ENCODE data around the gene CACNA1C.

CACNA1C gene

DNA sequence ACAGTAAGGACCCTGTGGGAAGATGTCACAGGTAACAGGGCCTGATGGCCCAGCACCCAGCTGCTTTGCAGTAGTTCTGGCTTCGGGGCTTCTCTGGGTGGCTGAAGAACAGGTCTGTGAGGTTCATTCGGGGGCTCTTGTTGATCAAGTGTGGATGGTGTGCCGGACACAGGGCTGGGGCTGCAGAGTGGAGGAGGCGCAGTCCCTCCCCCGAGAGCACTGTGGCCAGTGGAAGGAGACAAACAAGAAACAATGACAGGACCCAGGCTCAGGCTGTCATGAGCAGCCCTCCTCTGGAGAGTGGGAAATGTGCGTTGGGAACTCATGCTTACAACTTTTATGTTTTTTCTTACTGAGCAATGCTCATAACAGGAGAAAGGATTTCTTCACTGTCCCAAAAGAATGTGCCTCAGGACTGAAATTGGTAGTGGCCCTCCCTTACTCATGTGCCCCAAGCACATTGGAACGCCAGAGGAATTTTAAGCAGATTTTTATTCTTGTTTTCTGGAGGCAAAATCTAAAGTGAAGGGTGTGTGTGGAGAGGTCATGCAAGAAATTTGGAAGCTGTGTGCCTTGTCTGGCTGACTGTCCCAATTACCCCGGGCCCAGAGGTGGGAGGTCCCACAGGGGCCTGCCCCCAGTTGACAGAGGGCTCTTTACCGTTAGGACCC is 233.8 kb downstream of the CACNA1C start:
- DNase-seq = no peak

DNA sequence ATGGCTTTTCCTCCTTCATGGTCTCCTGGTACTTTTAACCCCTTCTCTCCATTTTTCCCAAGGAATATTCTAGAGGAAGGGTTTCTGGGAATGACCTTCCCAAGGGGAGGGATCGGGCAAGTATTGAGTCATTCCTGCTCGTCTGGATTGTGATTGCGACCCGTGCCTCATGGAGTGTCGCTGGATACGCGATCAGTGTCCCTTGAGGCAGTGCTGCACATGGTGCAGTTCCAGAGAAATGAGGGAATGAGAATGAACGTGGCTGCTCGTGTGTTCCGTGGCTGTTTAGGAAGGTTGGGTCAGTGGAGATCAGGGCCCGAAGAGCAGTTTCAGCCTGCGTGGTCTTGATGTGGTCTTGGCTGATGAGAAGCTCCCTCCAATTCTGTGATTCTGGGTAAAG is 234.4 kb downstream of the CACNA1C start:
- no peak for DNase-seq

- no peak for DNase-seq
Observed at GRCh38 chr12:2287589-2287988, 234.8 kb downstream of the CACNA1C start.

GRCh38 chr12:2288001-2288400 is 235.2 kb downstream of the CACNA1C start:
- peak; percentile 66 for DNase-seq

GRCh38 chr12:2288471-2288870 is 235.7 kb downstream of the CACNA1C start:
- DNase-seq = no peak

- no peak for DNase-seq
Observed at GRCh38 chr12:2288875-2289274, 236.1 kb downstream of the CACNA1C start.

- no peak for DNase-seq
Observed at GRCh38 chr12:2289525-2289924, 236.7 kb downstream of the CACNA1C start.

GRCh38 chr12:2290091-2290490 is 237.3 kb downstream of the CACNA1C start:
- DNase-seq = no peak

DNA sequence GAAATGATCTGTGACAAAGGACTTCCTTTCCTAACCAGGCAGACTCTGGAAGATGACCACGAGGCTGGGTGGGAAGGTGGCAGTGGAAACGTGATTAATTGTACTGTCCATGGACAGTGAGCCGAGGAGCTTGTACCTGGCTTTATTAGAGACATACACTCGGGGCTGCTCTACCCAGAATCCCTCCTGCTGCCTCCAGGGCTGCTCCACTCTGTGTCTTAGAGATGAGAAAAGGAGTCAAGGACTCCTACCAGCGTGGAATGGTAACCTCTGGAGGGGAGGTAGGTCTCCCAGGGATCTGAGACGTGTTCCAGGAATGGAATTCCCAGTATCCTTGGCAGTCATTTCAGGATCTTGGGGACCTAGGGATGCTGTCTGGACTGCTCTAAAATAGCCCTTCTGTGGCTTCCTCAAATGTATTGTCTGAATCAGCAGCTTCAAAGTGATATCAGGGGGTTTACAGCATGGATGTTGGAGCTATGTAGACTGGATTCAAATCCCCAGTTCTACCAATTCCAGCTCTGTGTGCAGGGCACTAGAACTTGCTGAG is 237.8 kb downstream of the CACNA1C start:
- DNase-seq = no peak

DNA sequence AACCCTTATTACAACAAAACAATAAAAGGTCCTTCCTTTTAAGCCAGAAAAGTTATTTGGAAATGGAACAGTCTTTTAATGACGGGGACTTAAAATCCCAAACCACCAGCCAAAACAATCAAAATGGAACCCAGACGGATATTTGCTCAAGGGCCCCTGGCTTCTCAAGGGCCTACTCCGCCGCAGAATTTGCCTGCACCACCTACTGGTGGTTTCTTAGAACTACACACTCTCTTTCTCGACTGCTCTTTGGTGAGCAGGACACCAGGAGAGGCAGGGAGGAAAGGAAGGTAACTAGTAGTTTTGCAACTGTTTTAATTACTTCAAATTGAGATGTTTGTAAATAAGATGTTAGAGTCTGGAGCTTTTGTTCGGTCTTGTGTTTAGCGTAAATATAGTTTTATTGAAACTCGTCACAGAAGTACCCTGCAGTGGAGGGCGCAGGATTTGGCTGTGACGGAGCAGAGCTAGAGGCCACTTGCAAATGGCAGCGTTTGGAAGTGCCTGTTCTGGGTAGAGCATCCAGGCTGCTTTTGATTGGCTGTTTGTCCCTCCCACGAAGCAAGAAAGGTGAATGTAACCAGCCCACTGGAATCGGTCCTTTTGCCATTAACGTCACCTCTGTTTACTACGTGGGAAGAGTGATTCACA is 238.5 kb downstream of the CACNA1C start:
- peak; percentile 42 for DNase-seq

DNA sequence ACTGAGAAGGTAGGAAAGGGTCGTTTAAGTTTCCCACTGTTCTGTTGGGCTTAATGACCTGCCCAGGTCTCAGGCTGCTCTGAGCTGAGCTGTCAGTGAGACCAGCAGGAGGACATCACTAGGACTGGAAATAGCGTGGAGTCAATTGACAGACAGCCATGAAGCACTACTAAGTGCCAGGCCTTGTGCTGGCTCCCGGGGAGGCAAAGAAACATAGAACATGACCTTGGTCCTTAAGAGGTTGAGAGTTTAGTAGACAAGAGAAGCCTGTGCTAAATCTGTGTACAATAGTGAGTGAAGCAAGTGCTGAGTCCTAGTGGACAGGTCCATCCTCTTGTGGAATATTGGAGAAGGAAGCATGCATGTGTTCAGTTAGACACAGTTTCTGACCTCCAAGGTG is 239.2 kb downstream of the CACNA1C start:
- no peak for DNase-seq

GRCh38 chr12:2292560-2292959 is 239.8 kb downstream of the CACNA1C start:
- no peak for DNase-seq

- DNase-seq = no peak
Observed at GRCh38 chr12:2294651-2295475, 242.1 kb downstream of the CACNA1C start.

- DNase-seq = no peak
Observed at GRCh38 chr12:2295941-2296461, 243.2 kb downstream of the CACNA1C start.

GRCh38 chr12:2297004-2297403 is 244.2 kb downstream of the CACNA1C start:
- DNase-seq = no peak

GRCh38 chr12:2297658-2298057 is 244.9 kb downstream of the CACNA1C start:
- no peak for DNase-seq

GRCh38 chr12:2298556-2299200 is 245.9 kb downstream of the CACNA1C start:
- no peak for DNase-seq

- DNase-seq = no peak
Observed at GRCh38 chr12:2299206-2299605, 246.4 kb downstream of the CACNA1C start.

DNA sequence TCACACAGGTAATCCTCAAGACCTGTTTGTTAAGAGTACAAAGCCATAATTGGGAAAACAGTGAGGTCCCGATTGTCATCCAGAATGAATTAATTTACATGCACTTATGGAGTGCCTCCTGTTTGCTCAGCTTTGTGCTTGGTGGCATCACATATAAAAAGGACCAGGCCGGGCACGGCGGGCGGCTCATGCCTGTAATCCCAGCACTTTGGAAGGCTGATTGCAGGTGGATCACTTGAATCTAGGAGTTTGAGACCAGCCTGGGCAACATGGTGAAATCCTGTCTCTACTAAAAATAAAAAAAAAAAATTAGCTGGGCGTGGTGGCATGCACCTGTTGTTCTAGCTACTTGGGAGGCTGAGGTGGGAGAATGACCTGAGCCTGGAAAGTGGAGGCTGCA is 247.4 kb downstream of the CACNA1C start:
- DNase-seq = no peak

DNA sequence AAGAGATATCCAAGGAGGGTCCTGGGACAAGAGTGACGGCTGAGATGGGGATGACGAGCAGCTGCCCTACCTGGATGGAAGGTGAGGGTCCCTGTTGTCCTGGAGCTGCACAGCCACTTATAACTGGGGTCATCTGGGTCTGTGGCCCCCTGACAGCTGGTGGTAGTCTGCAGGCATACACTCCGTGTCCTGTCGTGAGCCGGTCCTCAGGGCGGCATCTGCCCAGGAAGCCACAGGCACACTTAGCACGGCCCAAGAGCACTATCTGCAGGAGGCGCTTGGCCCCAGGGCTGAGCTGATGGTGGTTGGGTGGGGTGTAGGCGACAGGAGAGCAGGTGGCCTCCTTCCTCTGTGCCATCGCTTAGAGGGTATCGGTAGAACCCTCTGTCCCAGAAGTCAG is 248.1 kb downstream of the CACNA1C start:
- no peak for DNase-seq

DNA sequence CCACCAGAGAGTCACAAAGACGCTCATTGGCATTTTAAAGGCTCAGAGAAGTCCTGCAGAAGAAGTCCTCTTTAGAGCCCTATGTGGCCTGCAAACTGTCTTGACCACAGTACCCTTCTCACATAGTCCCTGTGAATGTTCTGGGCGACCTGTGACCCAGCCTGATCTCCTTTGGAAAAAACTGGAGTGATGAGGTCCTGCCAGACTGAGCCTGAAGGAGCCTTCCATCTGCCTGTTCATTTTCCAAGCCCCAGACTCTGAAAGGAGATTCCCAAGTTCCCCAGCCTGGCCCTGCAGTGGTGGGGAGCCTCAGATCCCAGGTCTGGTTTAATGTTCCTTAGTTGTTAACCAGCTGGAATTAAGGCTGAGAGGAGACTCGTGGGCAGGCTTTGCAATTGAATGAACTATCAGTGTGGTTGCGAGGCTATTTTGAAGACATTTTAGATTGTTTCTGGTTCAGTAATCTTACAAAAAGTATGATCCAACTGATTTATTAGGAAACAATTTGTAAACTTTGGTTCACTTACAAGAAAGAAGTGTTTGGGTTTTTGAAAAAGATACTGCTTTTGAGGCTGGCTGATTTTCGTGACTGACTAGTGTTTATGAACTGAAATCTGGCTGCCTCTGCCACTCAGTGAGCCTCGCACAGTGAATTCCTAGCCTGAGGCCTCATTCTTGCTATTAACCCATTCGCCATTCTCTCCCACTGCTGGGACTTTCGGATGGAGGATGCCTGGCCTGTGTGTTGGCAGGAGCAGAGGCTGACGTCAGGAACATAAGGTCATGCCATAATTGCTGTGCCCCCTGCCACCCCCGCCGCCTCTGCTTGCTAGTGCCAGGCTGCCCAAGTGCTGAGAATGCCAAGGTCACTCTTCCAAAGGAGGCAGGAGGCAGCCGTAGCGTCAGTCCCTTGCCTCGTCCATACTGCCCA is 249.0 kb downstream of the CACNA1C start:
- no peak for DNase-seq
